Stomach (tissue), 4 donors: ENCODE measurements around the gene CRACDL.
A peak's percentile ranks its signal among the peaks of the same experiment; 100 is the strongest.

ENCODE experiments used
- EP300 ChIP-seq: sonication (generic); formaldehyde crosslinking; IDR thresholded peaks from one replicate; pipeline ENCODE4 v1.6.1; 2017; ENCODE audit warnings: antibody characterized with exemption
- POLR2A ChIP-seq, 4 donors: fragments of 450-650 bp; IDR thresholded peaks; one replicate each; pipeline ENCODE4 v1.6.1; 2016; ENCODE audit warnings: antibody characterized with exemption in 4 of 4, control low read depth in 2 of 4, mild to moderate bottlenecking in 1 of 4, moderate library complexity in 1 of 4
- POLR2AphosphoS5 ChIP-seq, 3 donors: sonication (generic); formaldehyde crosslinking; IDR thresholded peaks; one replicate each; pipeline ENCODE4 v1.6.1; 2016; ENCODE audit warnings: antibody characterized with exemption in 3 of 3
- TF ChIP-seq, protein P1 (sequence below), 7 experiments: fragments of 450-650 bp in 4 of 7; fragments of 200-600 bp in 3 of 7; sonication (generic) in 3 of 7; IDR thresholded peaks; one replicate each; pipeline ENCODE4 v1.5.1; 2016 to 2019; ENCODE audit warnings: antibody characterized with exemption in 7 of 7, control low read depth in 2 of 7, mild to moderate bottlenecking in 1 of 7

DNA sequence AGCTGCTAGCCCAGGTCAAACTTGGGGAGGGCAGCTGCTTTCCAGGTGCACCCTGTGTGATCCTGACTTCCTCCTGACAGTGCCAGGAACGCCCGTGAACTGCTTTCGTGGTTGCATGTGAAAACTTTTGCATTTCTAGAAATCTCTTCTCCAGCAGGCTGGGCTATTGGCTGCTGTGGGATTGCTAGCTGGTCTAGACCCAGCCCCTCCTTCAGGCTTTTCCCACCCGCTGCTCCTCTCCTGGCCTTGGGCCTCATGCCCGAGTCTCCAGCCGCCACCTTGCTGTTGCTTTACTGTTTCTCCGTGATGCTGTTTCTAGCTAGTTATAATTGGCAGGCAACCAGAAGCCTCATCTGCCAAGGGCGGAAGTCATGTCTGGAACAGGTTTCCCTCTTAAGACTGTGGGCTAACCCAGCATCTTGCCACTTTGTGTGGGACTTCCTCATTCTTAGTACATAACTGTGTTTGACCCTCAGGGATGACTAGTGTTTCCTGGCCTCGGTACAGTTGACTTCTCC, 178.1 kb downstream of the CRACDL start:
- peak; percentile 14 to 91 (median 73) for TF ChIP-seq POLR2AphosphoS5 (IDR thresholded peaks at IDR 0.05)
- TF ChIP-seq, protein P1, sequence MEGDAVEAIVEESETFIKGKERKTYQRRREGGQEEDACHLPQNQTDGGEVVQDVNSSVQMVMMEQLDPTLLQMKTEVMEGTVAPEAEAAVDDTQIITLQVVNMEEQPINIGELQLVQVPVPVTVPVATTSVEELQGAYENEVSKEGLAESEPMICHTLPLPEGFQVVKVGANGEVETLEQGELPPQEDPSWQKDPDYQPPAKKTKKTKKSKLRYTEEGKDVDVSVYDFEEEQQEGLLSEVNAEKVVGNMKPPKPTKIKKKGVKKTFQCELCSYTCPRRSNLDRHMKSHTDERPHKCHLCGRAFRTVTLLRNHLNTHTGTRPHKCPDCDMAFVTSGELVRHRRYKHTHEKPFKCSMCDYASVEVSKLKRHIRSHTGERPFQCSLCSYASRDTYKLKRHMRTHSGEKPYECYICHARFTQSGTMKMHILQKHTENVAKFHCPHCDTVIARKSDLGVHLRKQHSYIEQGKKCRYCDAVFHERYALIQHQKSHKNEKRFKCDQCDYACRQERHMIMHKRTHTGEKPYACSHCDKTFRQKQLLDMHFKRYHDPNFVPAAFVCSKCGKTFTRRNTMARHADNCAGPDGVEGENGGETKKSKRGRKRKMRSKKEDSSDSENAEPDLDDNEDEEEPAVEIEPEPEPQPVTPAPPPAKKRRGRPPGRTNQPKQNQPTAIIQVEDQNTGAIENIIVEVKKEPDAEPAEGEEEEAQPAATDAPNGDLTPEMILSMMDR (IDR thresholded peaks at IDR 0.05), result no peak
- TF ChIP-seq EP300, result no peak
- no peak for TF ChIP-seq POLR2A (IDR thresholded peaks at IDR 0.05)
